Measurements from ENCODE around the gene ZNF672. TPM values are rescaled to one million over a fixed set of nuclear protein-coding genes. Genes with fewer than 3 reads are reported as not detected.

Gene ZNF672
- total and polyA plus RNA-seq, 2 of the 4 experiments (the other 2 are of a cell fraction): 6.6 to 12.6 TPM

DNA sequence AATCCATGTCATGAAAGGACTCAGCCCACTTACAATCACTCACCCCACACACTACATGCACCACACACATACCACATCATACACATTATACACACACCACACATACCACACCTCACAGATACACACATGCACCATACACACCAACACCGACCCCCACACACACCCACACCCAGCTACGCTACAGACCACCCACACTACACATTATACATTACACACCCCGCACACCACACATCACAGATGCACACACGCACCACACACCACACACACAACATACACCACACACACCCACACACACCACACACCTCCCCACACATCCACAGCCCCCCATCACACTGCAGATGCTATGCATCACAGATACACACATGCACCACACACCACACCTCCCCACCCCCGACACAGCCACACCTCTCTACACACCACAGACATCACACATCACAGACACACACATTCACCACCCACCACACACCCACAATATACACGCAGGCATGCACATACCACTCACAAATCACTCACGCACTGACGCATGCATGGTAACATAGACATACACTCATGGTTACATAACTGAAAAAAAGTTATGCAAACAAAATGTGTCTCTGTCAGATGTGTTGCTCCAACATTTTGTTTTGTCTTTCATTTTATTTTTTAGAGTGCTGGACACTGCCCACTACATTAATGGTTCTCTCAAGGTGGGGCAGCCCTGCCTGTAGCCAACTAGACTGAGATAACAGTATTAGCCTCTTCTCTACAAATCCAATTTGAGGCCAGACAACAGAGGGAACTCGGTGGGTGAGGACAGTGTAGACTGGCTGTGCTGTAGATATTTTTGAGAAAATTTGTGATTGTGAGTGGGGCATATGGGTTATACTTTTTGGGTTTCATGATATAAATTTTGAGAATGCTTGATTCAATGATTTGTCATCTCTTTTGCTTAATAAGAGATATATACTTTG lies 52.8 kb downstream of the ZNF672 start:
- dilution Hi-C loops (cut with HindIII; ENCODE audit: low sequenced_read_pairs, unreplicated experiment) (no loop called here), in situ Hi-C loops (cut with MboI; ENCODE audit: low sequenced_read_pairs) (no loop called here)
- TF ChIP-seq, protein P1, sequence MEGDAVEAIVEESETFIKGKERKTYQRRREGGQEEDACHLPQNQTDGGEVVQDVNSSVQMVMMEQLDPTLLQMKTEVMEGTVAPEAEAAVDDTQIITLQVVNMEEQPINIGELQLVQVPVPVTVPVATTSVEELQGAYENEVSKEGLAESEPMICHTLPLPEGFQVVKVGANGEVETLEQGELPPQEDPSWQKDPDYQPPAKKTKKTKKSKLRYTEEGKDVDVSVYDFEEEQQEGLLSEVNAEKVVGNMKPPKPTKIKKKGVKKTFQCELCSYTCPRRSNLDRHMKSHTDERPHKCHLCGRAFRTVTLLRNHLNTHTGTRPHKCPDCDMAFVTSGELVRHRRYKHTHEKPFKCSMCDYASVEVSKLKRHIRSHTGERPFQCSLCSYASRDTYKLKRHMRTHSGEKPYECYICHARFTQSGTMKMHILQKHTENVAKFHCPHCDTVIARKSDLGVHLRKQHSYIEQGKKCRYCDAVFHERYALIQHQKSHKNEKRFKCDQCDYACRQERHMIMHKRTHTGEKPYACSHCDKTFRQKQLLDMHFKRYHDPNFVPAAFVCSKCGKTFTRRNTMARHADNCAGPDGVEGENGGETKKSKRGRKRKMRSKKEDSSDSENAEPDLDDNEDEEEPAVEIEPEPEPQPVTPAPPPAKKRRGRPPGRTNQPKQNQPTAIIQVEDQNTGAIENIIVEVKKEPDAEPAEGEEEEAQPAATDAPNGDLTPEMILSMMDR (conservative IDR thresholded peaks at IDR 0.05; ENCODE audit: low read depth, low read length): no peak
- no peak for TF ChIP-seq MAFK (IDR thresholded peaks at IDR 0.05; ENCODE audit: low read depth, low read length)
- TF ChIP-seq BHLHE40 (IDR thresholded peaks at IDR 0.05; ENCODE audit: low read depth, low read length): no peak
- no peak for TF ChIP-seq CHD1 (IDR thresholded peaks at IDR 0.05; ENCODE audit: low read depth, low read length)
- TF ChIP-seq, protein P2, sequence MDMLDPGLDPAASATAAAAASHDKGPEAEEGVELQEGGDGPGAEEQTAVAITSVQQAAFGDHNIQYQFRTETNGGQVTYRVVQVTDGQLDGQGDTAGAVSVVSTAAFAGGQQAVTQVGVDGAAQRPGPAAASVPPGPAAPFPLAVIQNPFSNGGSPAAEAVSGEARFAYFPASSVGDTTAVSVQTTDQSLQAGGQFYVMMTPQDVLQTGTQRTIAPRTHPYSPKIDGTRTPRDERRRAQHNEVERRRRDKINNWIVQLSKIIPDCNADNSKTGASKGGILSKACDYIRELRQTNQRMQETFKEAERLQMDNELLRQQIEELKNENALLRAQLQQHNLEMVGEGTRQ (IDR thresholded peaks at IDR 0.05; ENCODE audit: low read depth, low read length): no peak
- TF ChIP-seq MAZ (IDR thresholded peaks at IDR 0.05; ENCODE audit: borderline replicate concordance, low read depth, low read length): no peak
- no peak for TF ChIP-seq RFX5 (IDR thresholded peaks at IDR 0.05; ENCODE audit: low read depth, low read length)
- no peak for TF ChIP-seq RCOR1 (IDR thresholded peaks at IDR 0.05; ENCODE audit: insufficient replicate concordance, low read length)
- no peak for TF ChIP-seq ELK1 (IDR thresholded peaks at IDR 0.05; ENCODE audit: borderline replicate concordance, low read depth, low read length)
- no peak for TF ChIP-seq POLR2A (IDR thresholded peaks at IDR 0.05; ENCODE audit: low read depth, low read length)
- no peak for TF ChIP-seq FOS (IDR thresholded peaks at IDR 0.05; ENCODE audit: low read depth, low read length)
- no peak for TF ChIP-seq RAD21 (IDR thresholded peaks at IDR 0.05; ENCODE audit: low read length)
- no peak for TF ChIP-seq CEBPB (IDR thresholded peaks at IDR 0.05; ENCODE audit: low read depth, low read length)
- TF ChIP-seq MXI1 (IDR thresholded peaks at IDR 0.05; ENCODE audit: borderline replicate concordance, low read depth, low read length): no peak
- no peak for TF ChIP-seq SMC3 (IDR thresholded peaks at IDR 0.05; ENCODE audit: low read depth, low read length)

More for the DNA sequence above, 52.8 kb downstream of the ZNF672 start:
- DNase-seq (peak; percentile 24), ATAC-seq (ENCODE audit: low read depth) (no peak)
- intact Hi-C loops (cut with micrococcal nuclease): no loop called here
- no peak overlapping the region for H3K27ac ChIP-seq (ENCODE audit: insufficient read depth, low read length)
- H3K23ac ChIP-seq (ENCODE audit: low read depth, low read length): no peak overlapping the region
- no TSS peak for BruUV-seq (replicated peaks)
- no peak overlapping the region for H3K4ac ChIP-seq (ENCODE audit: low read depth, low read length)
- no peak overlapping the region for H3K14ac ChIP-seq (replicated peaks; ENCODE audit: low read depth, low read length)
- H3K27me3 ChIP-seq (ENCODE audit: control insufficient read depth, insufficient read depth, low read length): peaks cover 2% of the 10 kb centered on the region; the same call in 1 of the 2 replicates
- no peak overlapping the region for H4K8ac ChIP-seq (ENCODE audit: low read depth in 2 of 2, low read length in 2 of 2)
- no peak overlapping the region for H3K4me3 ChIP-seq (ENCODE audit: insufficient read depth, low read depth, low read length)
- no peak overlapping the region for H2AK9ac ChIP-seq (replicated peaks; ENCODE audit: low read depth, low read length, poor library complexity)
- peaks cover 5% of the 10 kb centered on the region; the same call in 1 of the 2 replicates for H3K9me1 ChIP-seq (ENCODE audit: insufficient read depth, low read length)
- H2BK5ac ChIP-seq (ENCODE audit: low read depth, low read length, poor library complexity, severe bottlenecking): peak overlapping the region; percentile 13
- no peaks in the 10 kb centered on the region for H3K36me3 ChIP-seq (ENCODE audit: control insufficient read depth, insufficient read depth, low read length)
- no peak overlapping the region for H2AK5ac ChIP-seq (ENCODE audit: low read depth, low read length)
- H3K9me3 ChIP-seq (ENCODE audit: control insufficient read depth, insufficient read depth, low read length): no peaks in the 10 kb centered on the region
- POLR2A ChIA-PET (ENCODE audit: unreplicated experiment): no interaction called here
- H2BK120ac ChIP-seq (ENCODE audit: low read depth, low read length): no peak overlapping the region
- H3K4me2 ChIP-seq (ENCODE audit: low read depth, low read length): no peak overlapping the region
- no peak overlapping the region for H3K18ac ChIP-seq (ENCODE audit: low read depth, low read length)
- H3K79me1 ChIP-seq (ENCODE audit: low read depth in 1 of 2, low read length in 2 of 2): no peaks in the 10 kb centered on the region
- H4K5ac ChIP-seq (ENCODE audit: low read depth, low read length): no peak overlapping the region
- H3K4me1 ChIP-seq (ENCODE audit: control insufficient read depth, insufficient read depth, low read length): no peaks in the 10 kb centered on the region
- H2BK15ac ChIP-seq (ENCODE audit: low read depth, low read length): no peak overlapping the region
- CTCF ChIA-PET: no interaction called here
- H4K20me1 ChIP-seq (ENCODE audit: insufficient read depth, low read length): no peaks in the 10 kb centered on the region
- peak overlapping the region; percentile 8 for H2AFZ ChIP-seq (replicated peaks; ENCODE audit: low read length, poor library complexity)
- H3K9ac ChIP-seq (ENCODE audit: low read depth, low read length): no peak overlapping the region
- H2BK20ac ChIP-seq (ENCODE audit: low read depth, low read length): no peak overlapping the region
- no peak overlapping the region for H4K91ac ChIP-seq (ENCODE audit: insufficient read depth, low read depth, low read length)
- 84% methylated on average over 4 of the region's 9 CpGs; no CpG with 5 or more reads in 1 of the 2 experiments for WGBS, 2 experiments (ENCODE audit: extremely low coverage in 2 of 2, insufficient read length in 1 of 2)
- no peak overlapping the region for H3K56ac ChIP-seq (ENCODE audit: extremely low read depth, insufficient read depth, low read length)

Data from IMR-90 (cell line).